MM.1S (cell line): ENCODE data around the gene E4F1.

Experiments used
- DNase-seq: peaks from one replicate; pipeline ENCODE4 v3.0.0-alpha.2; 2015
- H2AFZ ChIP-seq: fragments of 300-600 bp; sonication (generic); 2 replicates; pipeline ENCODE4 v1.6.0; 2016; ENCODE audit warnings: antibody characterized with exemption, low read length
- H3F3A ChIP-seq: fragments of 300-600 bp; sonication (generic); 2 replicates; pipeline ENCODE4 v1.6.1; 2016; ENCODE audit warnings: mild to moderate bottlenecking, antibody characterized with exemption, low read length, moderate library complexity, mixed read lengths; ENCODE audit not compliant: insufficient read depth
- H3K27ac ChIP-seq: fragments of 300-600 bp; sonication (generic); 2 replicates; pipeline ENCODE4 v1.5.1; 2016; ENCODE audit warnings: mild to moderate bottlenecking, low read length
- H3K27me3 ChIP-seq: fragments of 300-600 bp; sonication (generic); replicated peaks from 2 replicates; pipeline ENCODE4 v1.6.0; 2016; ENCODE audit warnings: low read length; ENCODE audit not compliant: insufficient read depth
- H3K36me3 ChIP-seq: fragments of 300-600 bp; sonication (generic); replicated peaks from 2 replicates; pipeline ENCODE4 v1.6.1; 2016; ENCODE audit warnings: mild to moderate bottlenecking, low read length, mixed read lengths; ENCODE audit not compliant: insufficient read depth
- H3K4me1 ChIP-seq: fragments of 300-600 bp; sonication (generic); 2 replicates; pipeline ENCODE4 v1.6.1; 2016; ENCODE audit warnings: low read length, mixed read lengths
- H3K4me2 ChIP-seq: fragments of 300-600 bp; sonication (generic); 2 replicates; pipeline ENCODE4 v1.6.0; 2016; ENCODE audit warnings: low read depth, low read length
- H3K4me3 ChIP-seq: fragments of 300-600 bp; sonication (generic); 2 replicates; pipeline ENCODE4 v1.5.1; 2016; ENCODE audit warnings: low read length, mixed read lengths
- H3K79me2 ChIP-seq: fragments of 300-600 bp; sonication (generic); 2 replicates; pipeline ENCODE4 v1.6.1; 2016; ENCODE audit warnings: mixed run types, low read length, mixed read lengths
- H3K9ac ChIP-seq: fragments of 300-600 bp; sonication (generic); 2 replicates; pipeline ENCODE4 v1.6.1; 2016; ENCODE audit warnings: low read length, mixed read lengths
- H3K9me2 ChIP-seq: fragments of 300-600 bp; sonication (generic); replicated peaks from 2 replicates; pipeline ENCODE4 v1.6.1; 2016; ENCODE audit warnings: mild to moderate bottlenecking, low read length, mixed read lengths; ENCODE audit not compliant: insufficient read depth
- H3K9me3 ChIP-seq: fragments of 300-600 bp; sonication (generic); replicated peaks from 2 replicates; pipeline ENCODE4 v1.6.1; 2016; ENCODE audit warnings: mild to moderate bottlenecking, low read length, mixed read lengths; ENCODE audit not compliant: insufficient read depth
- H4K20me1 ChIP-seq: fragments of 300-600 bp; sonication (generic); 2 replicates; pipeline ENCODE4 v1.6.1; 2016; ENCODE audit warnings: mild to moderate bottlenecking, low read length, moderate library complexity, mixed read lengths; ENCODE audit not compliant: insufficient read depth
- EZH2 ChIP-seq: fragments of 300-600 bp; sonication (generic); optimal IDR thresholded peaks from 2 replicates; pipeline ENCODE3; 2017; ENCODE audit warnings: low read depth, mild to moderate bottlenecking, antibody characterized with exemption, low read length, mixed read lengths
- EZH2phosphoT487 ChIP-seq: fragments of 300-600 bp; sonication (generic); IDR thresholded peaks from 2 replicates; pipeline ENCODE4 v1.6.1; 2018; ENCODE audit warnings: antibody characterized with exemption, low read length
- TF ChIP-seq, protein P1 (sequence below): fragments of 300-600 bp; sonication (generic); IDR thresholded peaks from 2 replicates; pipeline ENCODE4 v1.5.1; 2016; ENCODE audit warnings: antibody characterized with exemption, low read length, mixed read lengths

Gene E4F1

DNA sequence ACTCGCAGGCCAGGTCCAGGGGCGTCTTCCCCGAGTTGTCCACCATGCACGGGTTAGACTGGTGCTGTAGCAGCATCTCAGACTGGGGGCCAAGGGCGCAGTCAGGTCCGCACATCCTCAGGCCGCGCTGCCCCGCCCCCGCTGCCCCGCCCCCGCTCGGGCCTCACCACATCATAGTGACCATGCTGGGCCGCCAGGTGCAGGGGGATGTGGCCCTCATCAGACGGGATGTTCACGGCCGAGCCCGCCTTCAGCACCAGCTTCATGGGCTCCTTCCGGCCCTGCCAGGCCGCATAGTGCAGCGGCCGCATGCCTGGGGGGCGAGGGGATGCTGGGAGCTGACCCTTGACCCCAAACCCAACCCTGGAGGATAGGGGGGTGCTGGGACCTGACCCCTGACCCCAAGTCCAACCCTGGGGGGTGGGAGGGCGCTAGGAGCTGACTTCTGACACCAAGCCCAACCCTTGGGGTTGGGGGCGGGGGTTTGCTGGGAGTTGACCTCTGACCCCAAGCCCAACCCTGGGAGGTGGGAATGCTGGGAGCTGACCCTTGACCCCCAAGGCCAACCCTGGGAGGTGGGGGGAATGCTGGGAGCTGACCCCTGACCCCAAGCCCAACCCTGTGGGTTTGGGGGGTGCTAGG is 34.0 kb upstream of the E4F1 start:
- no peaks in the 10 kb centered on the region for H3K9me3 ChIP-seq
- H3K9ac ChIP-seq = no peak overlapping the region
- H3K27me3 ChIP-seq = peaks cover 88% of the 10 kb centered on the region
- TF ChIP-seq EZH2 = no peak
- TF ChIP-seq, protein P1, sequence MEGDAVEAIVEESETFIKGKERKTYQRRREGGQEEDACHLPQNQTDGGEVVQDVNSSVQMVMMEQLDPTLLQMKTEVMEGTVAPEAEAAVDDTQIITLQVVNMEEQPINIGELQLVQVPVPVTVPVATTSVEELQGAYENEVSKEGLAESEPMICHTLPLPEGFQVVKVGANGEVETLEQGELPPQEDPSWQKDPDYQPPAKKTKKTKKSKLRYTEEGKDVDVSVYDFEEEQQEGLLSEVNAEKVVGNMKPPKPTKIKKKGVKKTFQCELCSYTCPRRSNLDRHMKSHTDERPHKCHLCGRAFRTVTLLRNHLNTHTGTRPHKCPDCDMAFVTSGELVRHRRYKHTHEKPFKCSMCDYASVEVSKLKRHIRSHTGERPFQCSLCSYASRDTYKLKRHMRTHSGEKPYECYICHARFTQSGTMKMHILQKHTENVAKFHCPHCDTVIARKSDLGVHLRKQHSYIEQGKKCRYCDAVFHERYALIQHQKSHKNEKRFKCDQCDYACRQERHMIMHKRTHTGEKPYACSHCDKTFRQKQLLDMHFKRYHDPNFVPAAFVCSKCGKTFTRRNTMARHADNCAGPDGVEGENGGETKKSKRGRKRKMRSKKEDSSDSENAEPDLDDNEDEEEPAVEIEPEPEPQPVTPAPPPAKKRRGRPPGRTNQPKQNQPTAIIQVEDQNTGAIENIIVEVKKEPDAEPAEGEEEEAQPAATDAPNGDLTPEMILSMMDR = no peak
- TF ChIP-seq EZH2phosphoT487 = no peak
- H3F3A ChIP-seq = no peaks in the 10 kb centered on the region
- H2AFZ ChIP-seq = no peak overlapping the region
- no peaks in the 10 kb centered on the region for H3K36me3 ChIP-seq
- H3K4me3 ChIP-seq = no peak overlapping the region
- H3K27ac ChIP-seq = no peak overlapping the region
- H3K79me2 ChIP-seq = no peaks in the 10 kb centered on the region
- no peak for DNase-seq
- no peaks in the 10 kb centered on the region for H3K9me2 ChIP-seq
- no peaks in the 10 kb centered on the region for H3K4me1 ChIP-seq
- H3K4me2 ChIP-seq = no peak overlapping the region
- H4K20me1 ChIP-seq = no peaks in the 10 kb centered on the region

DNA sequence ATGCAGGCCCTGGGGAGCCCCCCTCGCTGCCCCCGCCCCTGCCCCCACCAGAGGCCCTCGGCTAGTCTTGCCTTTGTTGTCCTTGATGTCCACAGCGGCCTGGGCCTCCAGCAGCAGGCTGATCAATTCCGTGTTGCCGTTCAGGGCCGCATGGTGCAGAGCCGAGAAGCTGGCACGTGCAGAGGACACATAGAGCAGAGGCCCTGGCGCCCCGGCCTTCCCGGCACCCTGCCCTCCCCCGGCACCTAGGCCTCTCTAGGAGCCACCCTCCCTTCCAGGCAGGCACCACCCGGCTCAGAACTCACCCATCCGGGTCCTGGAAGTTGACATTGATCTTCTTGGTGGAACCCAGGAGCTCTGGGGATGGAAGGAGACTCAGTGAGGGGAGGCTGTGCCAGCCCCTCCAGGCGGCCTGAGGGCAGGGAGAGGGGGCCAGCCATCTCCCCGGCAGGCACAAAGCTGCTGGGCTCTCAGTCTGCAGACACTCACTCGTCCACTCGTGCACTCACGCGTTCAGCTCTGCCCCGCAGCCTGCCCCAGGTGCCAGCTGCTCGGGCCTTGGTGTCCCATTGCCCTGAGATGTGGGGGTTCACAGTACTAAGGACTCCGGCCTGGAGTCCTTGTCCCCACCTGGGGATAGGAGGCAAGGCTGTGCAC is 33.3 kb upstream of the E4F1 start:
- no peak overlapping the region for H3K4me2 ChIP-seq
- H3K27me3 ChIP-seq = peaks cover 88% of the 10 kb centered on the region
- no peaks in the 10 kb centered on the region for H4K20me1 ChIP-seq
- H3F3A ChIP-seq = no peaks in the 10 kb centered on the region
- H3K9me2 ChIP-seq = no peaks in the 10 kb centered on the region
- no peaks in the 10 kb centered on the region for H3K36me3 ChIP-seq
- no peak overlapping the region for H3K4me3 ChIP-seq
- no peak overlapping the region for H3K9ac ChIP-seq
- no peaks in the 10 kb centered on the region for H3K79me2 ChIP-seq
- DNase-seq = no peak
- no peaks in the 10 kb centered on the region for H3K4me1 ChIP-seq
- no peaks in the 10 kb centered on the region for H3K9me3 ChIP-seq
- H2AFZ ChIP-seq = no peak overlapping the region
- no peak overlapping the region for H3K27ac ChIP-seq
- TF ChIP-seq, protein P1 = no peak
- TF ChIP-seq EZH2phosphoT487 (no peak), EZH2 (no peak)

DNA sequence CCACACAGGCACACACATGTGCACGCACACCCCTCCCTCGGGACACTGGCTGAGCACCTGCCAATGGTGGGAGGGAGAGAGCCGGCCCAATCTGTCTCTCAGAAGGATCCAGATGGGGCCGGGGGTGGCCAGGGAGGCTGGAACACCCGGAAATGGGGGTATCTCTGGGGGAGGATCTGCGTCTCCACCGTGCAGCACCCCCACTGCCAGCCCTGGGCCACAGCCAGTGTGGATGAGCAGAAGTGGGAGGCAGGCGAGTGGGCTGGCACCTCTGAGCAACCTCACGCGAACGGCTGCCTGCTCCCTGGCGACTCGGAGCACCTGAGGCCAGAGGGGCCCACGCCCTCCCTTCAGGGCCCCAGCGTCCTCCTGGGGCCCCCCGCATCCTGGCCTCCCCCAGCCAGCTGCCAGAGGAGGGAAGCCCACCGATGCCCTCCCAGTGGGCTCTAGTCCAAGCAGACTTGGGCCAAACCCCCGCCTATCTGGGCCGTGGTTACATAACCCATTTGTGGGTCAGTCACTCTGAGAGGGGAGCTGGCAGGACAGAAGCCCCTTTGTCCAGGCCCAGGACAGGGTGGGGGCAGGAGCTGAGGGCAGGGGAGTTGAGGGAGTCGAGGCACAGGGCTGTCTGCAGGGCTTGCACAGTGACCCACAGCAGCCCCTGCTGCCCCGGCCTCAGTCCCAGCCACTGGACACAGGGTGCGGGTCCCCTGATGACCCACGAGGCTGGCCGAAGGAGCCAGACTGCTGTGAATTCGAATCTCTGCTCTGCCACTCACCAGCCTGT is 32.5 kb upstream of the E4F1 start:
- Histone ChIP-seq H3K9ac (no peak overlapping the region), H3K27ac (no peak overlapping the region), H3F3A (no peaks in the 10 kb centered on the region), H3K9me2 (no peaks in the 10 kb centered on the region), H3K79me2 (no peaks in the 10 kb centered on the region), H4K20me1 (no peaks in the 10 kb centered on the region), H3K4me3 (no peak overlapping the region), H3K27me3 (peaks cover 88% of the 10 kb centered on the region), H3K36me3 (no peaks in the 10 kb centered on the region), H3K4me1 (no peaks in the 10 kb centered on the region), H3K9me3 (no peaks in the 10 kb centered on the region), H2AFZ (no peak overlapping the region), H3K4me2 (no peak overlapping the region)
- no peak for DNase-seq
- TF ChIP-seq, protein P1 = no peak
- no peak for TF ChIP-seq EZH2phosphoT487
- no peak for TF ChIP-seq EZH2
